IPS-NIHi11 (cell line): ENCODE data around the gene OMG.
"Not testable (repeated sequence)": the region's sequence is repeated elsewhere in the genome, so short reads cannot be mapped to it uniquely, and the experiment has no call there.

Experiments used
- DNase-seq: peaks from one replicate; pipeline ENCODE4 v3.0.0; 2012; ENCODE audit warnings: mixed read lengths, low spot score

Gene OMG, protein sequence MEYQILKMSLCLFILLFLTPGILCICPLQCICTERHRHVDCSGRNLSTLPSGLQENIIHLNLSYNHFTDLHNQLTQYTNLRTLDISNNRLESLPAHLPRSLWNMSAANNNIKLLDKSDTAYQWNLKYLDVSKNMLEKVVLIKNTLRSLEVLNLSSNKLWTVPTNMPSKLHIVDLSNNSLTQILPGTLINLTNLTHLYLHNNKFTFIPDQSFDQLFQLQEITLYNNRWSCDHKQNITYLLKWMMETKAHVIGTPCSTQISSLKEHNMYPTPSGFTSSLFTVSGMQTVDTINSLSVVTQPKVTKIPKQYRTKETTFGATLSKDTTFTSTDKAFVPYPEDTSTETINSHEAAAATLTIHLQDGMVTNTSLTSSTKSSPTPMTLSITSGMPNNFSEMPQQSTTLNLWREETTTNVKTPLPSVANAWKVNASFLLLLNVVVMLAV

GRCh38 chr17:31297090-31297489, at the start of gene OMG:
TSS of gene OMG (minus strand) at chr17:31297239. CDS start at chr17:31296331, 908 bp downstream.
- DNase-seq: no peak

DNA sequence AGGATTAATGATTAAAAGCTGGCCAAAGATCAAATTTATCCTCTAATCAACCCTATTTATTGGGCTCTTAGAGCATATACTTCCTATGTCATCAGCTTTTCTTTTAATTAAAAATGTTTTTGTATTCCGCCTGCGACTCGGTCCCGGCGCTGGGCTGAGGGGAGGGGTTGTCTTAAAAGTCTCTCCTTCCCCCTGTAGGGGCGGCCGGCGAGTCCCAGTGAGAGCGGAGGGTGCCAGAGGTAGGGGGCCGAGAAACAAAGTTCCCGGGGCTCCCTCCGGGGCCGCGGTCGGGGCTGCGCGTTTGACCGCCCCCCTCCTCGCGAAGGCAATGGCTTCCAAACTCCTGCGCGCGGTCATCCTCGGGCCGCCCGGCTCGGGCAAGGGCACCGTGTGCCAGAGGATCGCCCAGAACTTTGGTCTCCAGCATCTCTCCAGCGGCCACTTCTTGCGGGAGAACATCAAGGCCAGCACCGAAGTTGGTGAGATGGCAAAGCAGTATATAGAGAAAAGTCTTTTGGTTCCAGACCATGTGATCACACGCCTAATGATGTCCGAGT, 48.2 kb upstream of the OMG start:
- DNase-seq: not testable (repeated sequence)

- DNase-seq: peak; percentile 31
These were observed 43.0 kb upstream of the OMG start for GRCh38 chr17:31339906-31340661.

- no peak for DNase-seq
These were observed 32.2 kb upstream of the OMG start for GRCh38 chr17:31329221-31329620.

DNA sequence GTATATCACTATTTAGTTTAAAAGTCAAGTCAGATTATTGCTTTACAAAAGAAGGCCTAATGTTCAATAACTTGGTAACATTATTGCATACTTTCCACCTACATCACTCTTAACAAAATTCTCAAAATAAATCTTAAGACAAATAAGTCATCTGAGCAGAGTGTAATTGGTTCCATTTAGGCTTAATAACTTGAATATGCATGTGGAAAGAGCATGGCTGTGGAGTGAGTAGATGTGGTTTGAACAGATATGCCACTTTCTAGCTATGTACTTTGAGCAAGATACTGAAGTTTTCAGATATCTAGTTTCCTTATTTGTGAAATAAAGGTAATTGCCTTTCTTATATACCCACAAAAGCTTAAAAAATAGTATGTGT, 31.1 kb upstream of the OMG start:
- DNase-seq: no peak

DNA sequence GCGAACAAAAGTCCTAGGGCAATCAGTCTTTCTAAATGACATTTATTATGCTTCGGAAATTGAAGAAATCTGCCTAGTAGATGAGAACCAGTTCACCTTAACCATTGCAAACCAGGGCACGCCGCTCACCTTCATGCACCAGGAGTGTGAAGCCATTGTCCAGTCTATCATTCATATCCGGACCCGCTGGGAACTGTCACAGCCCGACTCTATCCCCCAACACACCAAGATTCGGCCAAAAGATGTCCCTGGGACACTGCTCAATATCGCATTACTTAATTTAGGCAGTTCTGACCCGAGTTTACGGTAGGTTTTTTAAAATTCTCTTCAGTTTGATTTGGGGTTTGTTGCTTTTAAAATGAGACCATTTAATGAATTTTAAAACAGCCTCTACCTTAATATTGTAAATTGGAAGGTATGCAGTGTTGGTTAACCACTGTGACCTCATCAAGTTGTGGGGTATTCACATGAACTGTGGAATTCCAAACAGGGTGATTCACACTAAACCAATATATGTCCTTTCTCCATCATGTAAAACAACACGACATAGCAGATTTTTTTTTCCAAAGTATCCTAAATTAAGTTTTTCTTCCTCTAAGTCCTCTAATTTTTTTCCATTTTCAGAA, 30.6 kb upstream of the OMG start:
- no peak for DNase-seq

- DNase-seq: no peak
These were observed 26.5 kb upstream of the OMG start for GRCh38 chr17:31323551-31323950.

DNA sequence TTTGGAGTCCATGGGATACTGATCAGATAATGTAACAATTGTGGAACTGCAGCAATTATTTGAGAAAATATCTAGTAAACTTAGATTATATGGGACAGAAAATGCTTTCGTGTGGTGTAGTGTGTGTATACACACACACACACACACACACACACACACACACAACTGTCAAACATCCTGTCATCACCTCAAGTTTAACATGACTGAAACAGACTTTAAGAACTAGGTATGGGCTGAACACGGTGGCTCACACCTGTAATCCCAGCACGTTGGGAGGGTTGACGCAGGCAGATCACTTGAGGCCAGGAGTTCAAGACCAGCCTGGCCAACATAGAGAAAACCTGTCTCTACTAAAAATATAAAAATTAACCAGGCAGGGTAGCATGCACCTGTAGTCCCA, 24.9 kb upstream of the OMG start:
- DNase-seq: no peak

GRCh38 chr17:31321481-31321880, 24.4 kb upstream of the OMG start, which contains the start of gene EVI2A:
TSS of gene EVI2A (minus strand) at chr17:31321622. CDS start at chr17:31319013, 2,609 bp downstream.
- DNase-seq: peak; percentile 23

- no peak for DNase-seq
These were observed 23.8 kb upstream of the OMG start for GRCh38 chr17:31320791-31321190.

DNA sequence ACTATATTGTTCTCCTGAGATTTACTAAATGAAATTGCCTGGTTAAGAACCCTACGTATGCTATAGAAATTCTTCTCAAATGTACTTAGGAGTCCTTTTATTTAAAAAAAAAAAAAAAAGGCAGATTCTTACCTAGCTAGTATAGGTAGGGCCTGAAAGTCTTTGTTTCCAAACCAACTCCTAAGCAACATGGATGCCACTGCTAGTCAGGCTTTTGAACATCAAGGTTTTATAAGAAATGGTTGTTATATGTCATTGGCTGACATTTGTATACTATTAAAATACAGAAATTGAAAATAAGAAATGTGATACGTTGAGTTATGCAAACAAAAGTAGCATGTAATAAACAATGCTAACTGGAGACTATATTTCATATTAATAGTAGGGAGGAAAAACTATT, 23.2 kb upstream of the OMG start:
- DNase-seq: no peak

- no peak for DNase-seq
These were observed 22.0 kb upstream of the OMG start for GRCh38 chr17:31318851-31319661.

GRCh38 chr17:31318298-31318801, 21.3 kb upstream of the OMG start:
- no peak for DNase-seq

- DNase-seq: no peak
These were observed 17.7 kb upstream of the OMG start for GRCh38 chr17:31314782-31315100.

GRCh38 chr17:31313982-31314781, 17.1 kb upstream of the OMG start, which contains the start of gene EVI2B:
TSS of gene EVI2B (minus strand) at chr17:31314054. CDS start at chr17:31305609, 8,445 bp downstream.
- no peak for DNase-seq

GRCh38 chr17:31312223-31312622, 15.2 kb upstream of the OMG start:
- DNase-seq: not testable (repeated sequence)

DNA sequence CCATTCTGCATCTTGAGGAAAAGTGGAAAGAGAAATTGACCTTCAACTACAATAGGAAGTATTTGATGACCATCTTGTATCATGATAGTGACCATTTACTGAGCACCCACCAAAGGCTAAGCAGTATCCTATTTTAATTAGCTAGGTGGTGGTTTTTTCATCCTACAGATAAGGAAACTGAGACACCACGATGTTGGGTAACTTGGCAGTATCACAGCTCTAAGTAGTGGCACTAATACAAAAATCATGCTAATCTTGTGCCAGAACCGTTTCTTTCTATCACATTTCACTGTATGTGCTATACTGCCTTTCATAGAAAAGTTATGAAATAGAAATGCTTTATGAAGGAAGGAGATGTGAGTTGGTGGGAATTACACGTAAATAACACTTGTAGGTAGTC, 14.5 kb upstream of the OMG start:
- DNase-seq: no peak

GRCh38 chr17:31310886-31311285, 13.8 kb upstream of the OMG start:
- DNase-seq: no peak

DNA sequence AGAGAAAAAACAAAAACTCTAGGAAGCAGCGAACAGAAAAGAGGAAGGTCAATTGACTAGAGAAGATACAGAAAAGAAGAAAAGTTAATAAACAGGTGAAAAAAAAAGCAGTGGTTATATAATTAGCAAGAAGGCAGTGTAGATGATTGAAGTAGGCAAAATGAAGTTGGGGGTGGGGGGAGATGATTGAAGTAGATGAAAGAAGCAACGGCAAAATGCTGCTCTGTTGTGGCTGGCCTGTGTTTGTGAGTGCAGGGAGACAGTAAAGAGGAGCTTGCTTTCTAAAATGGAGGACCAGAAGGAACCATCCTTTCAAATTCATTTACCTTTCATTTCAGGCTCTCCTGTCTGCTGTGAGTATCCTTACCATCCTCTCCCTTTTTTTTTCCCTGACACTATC, 13.2 kb upstream of the OMG start:
- DNase-seq: no peak

DNA sequence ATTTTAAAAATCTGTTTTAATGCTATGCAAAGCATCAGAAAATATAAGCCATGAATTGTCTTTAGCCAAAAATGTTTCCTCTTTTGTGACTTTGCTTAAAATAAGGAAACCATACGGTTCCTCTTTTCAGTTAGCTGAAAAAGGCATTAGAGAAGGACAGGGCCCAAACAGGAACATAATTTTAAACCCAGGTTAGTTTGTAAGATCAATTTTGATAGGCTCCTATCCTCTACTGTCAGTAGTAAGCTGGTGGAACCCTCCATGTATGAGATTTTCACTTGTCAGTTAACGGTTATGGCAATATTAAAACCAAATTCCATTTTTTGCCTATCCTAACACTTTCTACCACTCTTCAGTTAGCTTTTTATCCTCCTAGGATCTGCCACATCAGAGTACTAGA, 12.5 kb upstream of the OMG start:
- no peak for DNase-seq
